22Rv1 (cell line): Measurements from ENCODE around the gene PSMB5.

Experiments
- ZFX ChIP-seq: fragments of 450-650 bp; IDR thresholded peaks from 2 replicates; pipeline ENCODE4 v1.6.1; 2017; ENCODE audit warnings: antibody characterized with exemption, borderline replicate concordance
- TF ChIP-seq, protein P1 (sequence below): fragments of 450-650 bp; IDR thresholded peaks from 2 replicates; pipeline ENCODE4 v1.5.1; 2017; ENCODE audit warnings: mild to moderate bottlenecking

DNA sequence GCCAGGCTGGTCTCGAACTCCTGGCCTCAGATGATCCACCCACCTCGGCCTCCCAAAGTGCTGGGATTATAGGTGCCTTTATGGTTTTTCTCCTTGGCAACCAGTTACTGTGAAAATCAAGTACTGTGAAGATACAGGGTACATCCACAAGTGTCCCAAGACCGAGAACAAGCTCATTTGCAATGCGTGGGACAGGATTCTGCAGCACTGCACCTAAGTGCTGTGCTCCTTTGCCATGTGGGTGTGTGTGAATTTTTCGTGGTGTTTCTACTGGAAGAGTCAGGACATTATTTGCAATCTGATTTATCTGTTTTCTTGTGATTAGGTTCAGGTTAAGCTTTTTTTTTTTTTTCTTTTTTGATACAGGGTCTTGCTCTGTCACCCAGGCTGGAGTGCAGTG is 17.6 kb downstream of the PSMB5 start:
- TF ChIP-seq, protein P1, sequence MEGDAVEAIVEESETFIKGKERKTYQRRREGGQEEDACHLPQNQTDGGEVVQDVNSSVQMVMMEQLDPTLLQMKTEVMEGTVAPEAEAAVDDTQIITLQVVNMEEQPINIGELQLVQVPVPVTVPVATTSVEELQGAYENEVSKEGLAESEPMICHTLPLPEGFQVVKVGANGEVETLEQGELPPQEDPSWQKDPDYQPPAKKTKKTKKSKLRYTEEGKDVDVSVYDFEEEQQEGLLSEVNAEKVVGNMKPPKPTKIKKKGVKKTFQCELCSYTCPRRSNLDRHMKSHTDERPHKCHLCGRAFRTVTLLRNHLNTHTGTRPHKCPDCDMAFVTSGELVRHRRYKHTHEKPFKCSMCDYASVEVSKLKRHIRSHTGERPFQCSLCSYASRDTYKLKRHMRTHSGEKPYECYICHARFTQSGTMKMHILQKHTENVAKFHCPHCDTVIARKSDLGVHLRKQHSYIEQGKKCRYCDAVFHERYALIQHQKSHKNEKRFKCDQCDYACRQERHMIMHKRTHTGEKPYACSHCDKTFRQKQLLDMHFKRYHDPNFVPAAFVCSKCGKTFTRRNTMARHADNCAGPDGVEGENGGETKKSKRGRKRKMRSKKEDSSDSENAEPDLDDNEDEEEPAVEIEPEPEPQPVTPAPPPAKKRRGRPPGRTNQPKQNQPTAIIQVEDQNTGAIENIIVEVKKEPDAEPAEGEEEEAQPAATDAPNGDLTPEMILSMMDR, result no peak
- TF ChIP-seq ZFX, result no peak
